GM10266 (cell line): Measurements from ENCODE around the gene SOAT2.
"Not testable (repeated sequence)": the region's sequence is repeated elsewhere in the genome, so short reads cannot be mapped to it uniquely, and the experiment has no call there.

Experiments
- DNase-seq: peaks from one replicate; pipeline ENCODE4 v3.0.0; 2012; ENCODE audit errors: extremely low spot score
- TF ChIP-seq, protein P1 (sequence below): IDR thresholded peaks from 2 replicates; pipeline ENCODE4 v1.5.1; 2012; ENCODE audit warnings: mild to moderate bottlenecking, low read depth; ENCODE audit not compliant: control insufficient read depth, insufficient read depth; ENCODE audit errors: missing control alignments

SOAT2 gene

DNA sequence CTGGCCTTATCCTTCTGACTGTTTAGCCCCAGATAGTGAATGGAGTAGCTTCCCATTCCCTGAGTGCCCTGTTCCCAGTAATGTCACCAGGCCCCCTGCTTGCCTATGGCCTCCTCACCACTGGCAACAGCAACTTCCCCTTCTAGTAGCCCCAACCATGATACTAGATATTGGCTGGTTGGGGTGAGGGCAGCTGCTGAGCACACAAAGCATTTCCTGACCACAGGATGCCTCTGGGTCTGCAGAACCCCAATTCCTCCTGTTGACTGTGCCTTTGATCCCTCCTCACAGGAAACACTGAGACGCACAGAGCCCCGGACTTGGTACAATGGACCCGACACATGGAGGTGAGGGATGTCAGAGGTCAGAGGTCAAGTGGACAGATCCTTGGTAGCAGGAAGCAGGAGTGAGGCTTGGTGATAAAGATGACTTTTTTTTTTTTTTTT, 597 bp downstream of the SOAT2 start:
- TF ChIP-seq, protein P1, sequence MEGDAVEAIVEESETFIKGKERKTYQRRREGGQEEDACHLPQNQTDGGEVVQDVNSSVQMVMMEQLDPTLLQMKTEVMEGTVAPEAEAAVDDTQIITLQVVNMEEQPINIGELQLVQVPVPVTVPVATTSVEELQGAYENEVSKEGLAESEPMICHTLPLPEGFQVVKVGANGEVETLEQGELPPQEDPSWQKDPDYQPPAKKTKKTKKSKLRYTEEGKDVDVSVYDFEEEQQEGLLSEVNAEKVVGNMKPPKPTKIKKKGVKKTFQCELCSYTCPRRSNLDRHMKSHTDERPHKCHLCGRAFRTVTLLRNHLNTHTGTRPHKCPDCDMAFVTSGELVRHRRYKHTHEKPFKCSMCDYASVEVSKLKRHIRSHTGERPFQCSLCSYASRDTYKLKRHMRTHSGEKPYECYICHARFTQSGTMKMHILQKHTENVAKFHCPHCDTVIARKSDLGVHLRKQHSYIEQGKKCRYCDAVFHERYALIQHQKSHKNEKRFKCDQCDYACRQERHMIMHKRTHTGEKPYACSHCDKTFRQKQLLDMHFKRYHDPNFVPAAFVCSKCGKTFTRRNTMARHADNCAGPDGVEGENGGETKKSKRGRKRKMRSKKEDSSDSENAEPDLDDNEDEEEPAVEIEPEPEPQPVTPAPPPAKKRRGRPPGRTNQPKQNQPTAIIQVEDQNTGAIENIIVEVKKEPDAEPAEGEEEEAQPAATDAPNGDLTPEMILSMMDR, result no peak
- DNase-seq, result no peak

DNA sequence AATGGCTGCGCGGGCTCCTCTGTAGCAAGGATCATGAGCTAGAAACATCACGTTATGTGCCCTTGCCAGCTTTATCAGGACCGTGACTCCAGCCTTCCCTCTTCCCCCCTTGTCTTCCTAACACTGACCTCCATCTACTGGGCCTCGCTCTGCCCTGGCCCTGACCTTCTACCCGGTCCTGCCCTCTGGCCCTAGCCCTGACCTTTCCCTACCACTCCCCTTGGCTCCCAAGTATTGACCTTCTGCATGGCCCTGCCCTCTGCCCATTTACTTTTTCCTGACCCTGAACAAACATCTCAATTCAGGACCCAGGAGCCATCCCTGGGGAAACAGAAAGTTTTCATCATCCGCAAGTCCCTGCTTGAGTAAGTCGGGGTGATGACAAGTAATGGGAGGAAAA, 2.0 kb downstream of the SOAT2 start:
- no peak for DNase-seq
- TF ChIP-seq, protein P1, result no peak

DNA sequence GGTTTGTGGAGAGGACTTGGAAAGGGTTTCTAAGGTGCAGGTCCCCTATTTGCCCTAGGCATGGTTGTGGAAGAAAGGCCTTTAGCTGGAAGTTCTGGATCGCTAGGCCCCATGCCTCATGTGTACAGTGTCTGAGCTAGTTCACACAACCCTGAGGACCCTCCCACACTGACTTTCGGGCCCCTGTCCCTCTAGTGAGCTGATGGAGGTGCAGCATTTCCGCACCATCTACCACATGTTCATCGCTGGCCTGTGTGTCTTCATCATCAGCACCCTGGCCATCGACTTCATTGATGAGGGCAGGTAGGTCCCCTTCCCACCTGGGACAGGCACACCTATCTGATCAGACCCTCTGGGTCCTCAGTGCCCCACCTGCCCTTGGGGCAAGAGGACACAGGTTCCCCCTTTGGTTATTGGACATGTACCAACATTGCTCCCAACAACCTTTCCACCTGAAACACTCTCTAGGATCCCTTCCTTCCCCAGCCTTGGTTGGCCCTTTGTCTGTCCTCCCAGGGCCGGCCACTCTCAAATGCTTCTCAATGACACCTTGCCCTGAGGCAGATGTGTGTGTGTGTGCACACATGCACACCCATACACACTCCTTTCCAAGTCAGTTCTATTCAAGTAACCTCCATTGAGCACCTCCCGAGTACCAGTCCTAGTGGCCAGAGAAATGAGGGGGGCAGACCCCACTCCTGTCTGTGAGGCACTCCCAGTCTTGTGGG, 2.6 kb downstream of the SOAT2 start:
- DNase-seq, result no peak
- TF ChIP-seq, protein P1, result no peak

DNA sequence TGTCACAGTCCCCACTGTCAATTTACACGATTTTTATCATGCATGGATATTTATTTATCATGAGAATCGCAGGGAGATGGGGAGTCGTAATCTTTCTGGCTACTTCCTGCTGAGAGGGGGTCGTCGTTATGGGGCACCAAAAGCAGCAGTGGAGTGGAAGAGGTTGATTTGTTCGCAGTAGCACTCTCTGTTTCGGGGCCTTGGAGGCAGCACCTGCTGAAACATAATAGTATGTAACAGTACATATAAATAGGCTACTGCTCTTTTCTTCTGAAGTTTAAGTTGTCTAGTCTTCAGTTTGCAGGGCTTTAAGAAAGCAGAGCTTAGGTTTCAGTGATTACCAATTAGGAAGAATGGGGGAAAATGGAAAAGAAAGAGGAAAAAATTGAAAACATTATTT, 3.8 kb downstream of the SOAT2 start:
- TF ChIP-seq, protein P1, result no peak
- DNase-seq, result no peak

DNA sequence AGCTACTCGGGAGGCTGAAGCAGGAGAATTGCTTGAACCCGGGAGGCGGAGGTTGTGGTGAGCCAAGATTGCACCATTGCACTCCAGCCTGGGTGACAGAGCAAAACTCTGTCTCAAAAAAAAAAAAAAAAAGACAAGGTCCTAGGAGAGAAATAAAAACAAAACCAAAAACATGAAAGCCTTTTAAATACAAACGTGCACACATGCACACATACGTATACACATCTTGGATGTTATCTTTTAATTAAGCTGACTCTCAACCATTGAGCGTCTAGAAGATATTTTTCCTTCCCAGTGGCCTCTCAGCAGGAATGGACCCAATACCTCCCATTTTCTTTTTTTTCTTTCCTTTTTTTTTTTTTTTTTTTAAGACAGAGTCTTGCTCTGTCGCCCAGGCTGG, 9.1 kb downstream of the SOAT2 start:
- DNase-seq, result not testable (repeated sequence)

DNA sequence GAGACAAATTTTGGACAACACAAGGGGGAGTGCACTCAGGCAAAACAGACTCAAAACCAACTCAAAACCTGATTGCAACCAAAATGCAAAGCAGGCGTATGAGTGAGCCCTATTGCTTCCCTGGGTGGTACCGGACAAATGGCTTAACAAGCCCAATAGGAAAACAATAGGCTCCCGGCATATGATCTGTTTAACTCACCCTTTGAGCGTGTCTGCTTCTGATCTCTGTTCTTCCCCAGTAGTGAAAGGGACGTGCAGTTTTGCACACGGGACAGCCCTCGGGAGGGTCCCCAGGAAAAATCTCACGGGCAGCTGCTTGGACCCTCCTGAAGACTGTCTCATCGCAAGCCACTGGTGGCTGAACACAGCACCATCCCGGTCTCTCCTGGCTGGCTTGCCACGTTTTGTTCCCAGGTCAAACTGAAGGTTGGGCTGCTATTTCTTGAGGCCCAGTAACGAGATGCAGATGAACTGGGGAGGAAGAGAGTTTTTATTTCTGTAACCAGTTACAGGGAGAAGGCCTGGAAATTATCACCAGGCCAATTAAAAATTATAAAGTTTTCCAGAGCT, 9.9 kb downstream of the SOAT2 start:
- no peak for DNase-seq
- TF ChIP-seq, protein P1, result no peak

DNA sequence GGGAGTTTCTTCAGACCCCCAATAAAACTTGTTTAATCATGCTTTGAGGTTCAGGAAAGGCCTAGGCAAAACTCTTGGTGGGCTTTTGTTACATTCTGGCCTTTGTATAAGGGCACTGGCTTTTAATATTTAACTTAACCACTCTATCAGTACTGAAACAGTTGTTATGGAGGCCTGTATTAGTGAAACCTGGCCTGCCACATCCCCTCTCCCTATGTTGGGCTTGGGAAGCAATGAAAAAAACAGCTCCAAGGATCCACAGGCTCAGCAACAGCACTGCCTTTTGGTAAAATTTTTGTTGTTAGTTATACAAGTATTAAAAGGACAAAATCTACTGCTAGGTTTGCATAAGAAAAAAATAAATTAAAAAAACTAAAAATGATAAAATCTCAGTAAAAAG, 10.7 kb downstream of the SOAT2 start:
- DNase-seq, result no peak
- TF ChIP-seq, protein P1, result no peak
